HL-60 (cell line): ENCODE data around the gene TRIM63.
"Not testable (repeated sequence)": the region's sequence is repeated elsewhere in the genome, so short reads cannot be mapped to it uniquely, and the experiment has no call there.

Experiments used
- DNase-seq, 2 experiments: peaks; one replicate each; pipeline ENCODE4 v3.0.0-alpha.2; 2010 to 2020; ENCODE audit warnings: low read depth in 1 of 2, low spot score in 1 of 2
- H3K27ac ChIP-seq: fragments of 250-450 bp; sonication (Bioruptor Pico); replicated peaks from 2 replicates; pipeline ENCODE4 v1.5.1; 2020; ENCODE audit warnings: mild to moderate bottlenecking, moderate library complexity
- H3K27me3 ChIP-seq: fragments of 250-450 bp; sonication (Bioruptor Pico); 2 replicates; pipeline ENCODE4 v1.5.1; 2021; ENCODE audit warnings: mild to moderate bottlenecking, moderate library complexity; ENCODE audit not compliant: insufficient read depth, poor library complexity, severe bottlenecking
- H3K4me3 ChIP-seq: replicated peaks from 2 replicates; pipeline ENCODE4 v1.5.1; 2011; ENCODE audit warnings: mild to moderate bottlenecking, control low read depth, low read length; ENCODE audit not compliant: insufficient read depth
- GABPA ChIP-seq: IDR thresholded peaks from 2 replicates; pipeline ENCODE4 v1.6.1; 2012; ENCODE audit warnings: low read depth
- POLR2AphosphoS5 ChIP-seq: IDR thresholded peaks from 2 replicates; pipeline ENCODE4 v1.6.1; 2012; ENCODE audit warnings: low read depth
- SPI1 ChIP-seq: IDR thresholded peaks from 2 replicates; pipeline ENCODE4 v1.6.1; 2012; ENCODE audit warnings: low read depth, mild to moderate bottlenecking, borderline replicate concordance
- TF ChIP-seq, protein P1 (sequence below): IDR thresholded peaks from 2 replicates; pipeline ENCODE4 v1.6.1; 2012; ENCODE audit warnings: low read depth; ENCODE audit not compliant: insufficient replicate concordance
- TF ChIP-seq, protein P2 (sequence below): IDR thresholded peaks from one replicate; pipeline ENCODE4 v1.5.1; 2011; ENCODE audit warnings: low read length, control low read depth, inconsistent platforms; ENCODE audit not compliant: insufficient read depth

TRIM63 gene

DNA sequence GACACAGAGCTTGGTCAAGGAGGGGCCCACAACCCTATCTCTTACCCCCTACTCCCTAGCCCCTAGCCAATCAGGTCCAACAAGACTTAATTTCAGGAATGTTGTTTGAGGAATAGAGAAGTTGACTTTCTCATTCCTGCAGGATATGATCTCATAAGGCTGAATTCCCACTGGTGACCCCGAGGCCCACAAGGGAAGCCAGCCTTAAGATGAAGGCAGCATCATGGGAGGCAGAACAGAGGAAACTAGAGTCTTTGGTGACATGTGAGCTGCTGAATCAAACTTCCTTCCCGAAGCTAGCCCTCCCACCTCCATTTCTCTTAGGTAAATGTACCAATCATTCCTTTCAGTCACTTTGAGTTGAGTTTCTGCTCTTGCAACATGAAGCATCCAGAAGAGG lies 35.1 kb upstream of the TRIM63 start:
- Histone ChIP-seq H3K27me3 (no peaks in the 10 kb centered on the region), H3K4me3 (no peak overlapping the region), H3K27ac (no peak overlapping the region)
- TF ChIP-seq SPI1 (no peak), GABPA (no peak), POLR2AphosphoS5 (no peak)
- TF ChIP-seq, protein P1, sequence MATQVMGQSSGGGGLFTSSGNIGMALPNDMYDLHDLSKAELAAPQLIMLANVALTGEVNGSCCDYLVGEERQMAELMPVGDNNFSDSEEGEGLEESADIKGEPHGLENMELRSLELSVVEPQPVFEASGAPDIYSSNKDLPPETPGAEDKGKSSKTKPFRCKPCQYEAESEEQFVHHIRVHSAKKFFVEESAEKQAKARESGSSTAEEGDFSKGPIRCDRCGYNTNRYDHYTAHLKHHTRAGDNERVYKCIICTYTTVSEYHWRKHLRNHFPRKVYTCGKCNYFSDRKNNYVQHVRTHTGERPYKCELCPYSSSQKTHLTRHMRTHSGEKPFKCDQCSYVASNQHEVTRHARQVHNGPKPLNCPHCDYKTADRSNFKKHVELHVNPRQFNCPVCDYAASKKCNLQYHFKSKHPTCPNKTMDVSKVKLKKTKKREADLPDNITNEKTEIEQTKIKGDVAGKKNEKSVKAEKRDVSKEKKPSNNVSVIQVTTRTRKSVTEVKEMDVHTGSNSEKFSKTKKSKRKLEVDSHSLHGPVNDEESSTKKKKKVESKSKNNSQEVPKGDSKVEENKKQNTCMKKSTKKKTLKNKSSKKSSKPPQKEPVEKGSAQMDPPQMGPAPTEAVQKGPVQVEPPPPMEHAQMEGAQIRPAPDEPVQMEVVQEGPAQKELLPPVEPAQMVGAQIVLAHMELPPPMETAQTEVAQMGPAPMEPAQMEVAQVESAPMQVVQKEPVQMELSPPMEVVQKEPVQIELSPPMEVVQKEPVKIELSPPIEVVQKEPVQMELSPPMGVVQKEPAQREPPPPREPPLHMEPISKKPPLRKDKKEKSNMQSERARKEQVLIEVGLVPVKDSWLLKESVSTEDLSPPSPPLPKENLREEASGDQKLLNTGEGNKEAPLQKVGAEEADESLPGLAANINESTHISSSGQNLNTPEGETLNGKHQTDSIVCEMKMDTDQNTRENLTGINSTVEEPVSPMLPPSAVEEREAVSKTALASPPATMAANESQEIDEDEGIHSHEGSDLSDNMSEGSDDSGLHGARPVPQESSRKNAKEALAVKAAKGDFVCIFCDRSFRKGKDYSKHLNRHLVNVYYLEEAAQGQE = no peak
- TF ChIP-seq, protein P2, sequence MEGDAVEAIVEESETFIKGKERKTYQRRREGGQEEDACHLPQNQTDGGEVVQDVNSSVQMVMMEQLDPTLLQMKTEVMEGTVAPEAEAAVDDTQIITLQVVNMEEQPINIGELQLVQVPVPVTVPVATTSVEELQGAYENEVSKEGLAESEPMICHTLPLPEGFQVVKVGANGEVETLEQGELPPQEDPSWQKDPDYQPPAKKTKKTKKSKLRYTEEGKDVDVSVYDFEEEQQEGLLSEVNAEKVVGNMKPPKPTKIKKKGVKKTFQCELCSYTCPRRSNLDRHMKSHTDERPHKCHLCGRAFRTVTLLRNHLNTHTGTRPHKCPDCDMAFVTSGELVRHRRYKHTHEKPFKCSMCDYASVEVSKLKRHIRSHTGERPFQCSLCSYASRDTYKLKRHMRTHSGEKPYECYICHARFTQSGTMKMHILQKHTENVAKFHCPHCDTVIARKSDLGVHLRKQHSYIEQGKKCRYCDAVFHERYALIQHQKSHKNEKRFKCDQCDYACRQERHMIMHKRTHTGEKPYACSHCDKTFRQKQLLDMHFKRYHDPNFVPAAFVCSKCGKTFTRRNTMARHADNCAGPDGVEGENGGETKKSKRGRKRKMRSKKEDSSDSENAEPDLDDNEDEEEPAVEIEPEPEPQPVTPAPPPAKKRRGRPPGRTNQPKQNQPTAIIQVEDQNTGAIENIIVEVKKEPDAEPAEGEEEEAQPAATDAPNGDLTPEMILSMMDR = no peak
- DNase-seq = no peak

DNA sequence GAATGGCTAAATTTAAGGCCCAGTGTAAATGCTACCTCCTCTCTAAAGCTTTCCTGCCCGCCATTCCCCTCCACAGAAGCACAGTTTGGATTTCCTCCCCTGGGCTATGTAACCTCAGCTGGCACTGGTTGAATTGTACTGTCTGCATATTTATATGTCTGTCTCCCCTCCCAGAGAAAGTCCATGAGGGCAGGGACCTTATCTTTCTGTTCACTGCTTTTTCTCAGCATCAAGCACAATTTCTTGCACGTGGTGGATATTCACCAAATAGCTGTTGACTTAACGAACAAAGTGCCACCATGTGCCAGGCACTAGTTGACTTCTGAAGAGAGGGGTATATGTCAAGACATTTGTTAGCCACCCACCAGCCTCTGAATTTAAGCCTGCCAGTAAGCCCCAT lies 34.7 kb upstream of the TRIM63 start:
- no peak for DNase-seq
- no peak overlapping the region for H3K4me3 ChIP-seq
- TF ChIP-seq, protein P2 = no peak
- TF ChIP-seq SPI1 (no peak), POLR2AphosphoS5 (no peak), GABPA (no peak)
- TF ChIP-seq, protein P1 = no peak
- H3K27ac ChIP-seq = no peak overlapping the region
- H3K27me3 ChIP-seq = no peaks in the 10 kb centered on the region

DNA sequence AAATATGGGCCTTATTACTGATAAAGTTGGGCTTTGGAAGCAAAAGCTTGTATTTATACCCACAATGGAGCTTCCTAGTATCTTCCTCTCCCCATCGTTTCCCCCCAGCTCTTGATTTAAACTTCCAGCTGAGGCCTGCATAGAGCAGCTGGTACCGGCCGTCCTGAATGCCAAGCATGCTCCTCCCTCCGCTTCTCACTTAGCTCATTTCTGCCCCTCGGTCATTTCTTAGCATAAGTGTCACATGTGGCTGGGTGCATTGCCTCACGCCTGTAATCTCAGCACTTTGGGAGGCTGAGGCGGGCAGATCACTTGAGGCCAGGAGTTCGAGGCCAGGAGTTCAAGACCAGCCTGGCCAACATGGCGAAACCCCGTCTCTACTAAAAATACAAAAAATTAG lies 32.8 kb upstream of the TRIM63 start:
- not testable (repeated sequence) for H3K27me3 ChIP-seq, H3K27ac ChIP-seq, H3K4me3 ChIP-seq, DNase-seq

DNA sequence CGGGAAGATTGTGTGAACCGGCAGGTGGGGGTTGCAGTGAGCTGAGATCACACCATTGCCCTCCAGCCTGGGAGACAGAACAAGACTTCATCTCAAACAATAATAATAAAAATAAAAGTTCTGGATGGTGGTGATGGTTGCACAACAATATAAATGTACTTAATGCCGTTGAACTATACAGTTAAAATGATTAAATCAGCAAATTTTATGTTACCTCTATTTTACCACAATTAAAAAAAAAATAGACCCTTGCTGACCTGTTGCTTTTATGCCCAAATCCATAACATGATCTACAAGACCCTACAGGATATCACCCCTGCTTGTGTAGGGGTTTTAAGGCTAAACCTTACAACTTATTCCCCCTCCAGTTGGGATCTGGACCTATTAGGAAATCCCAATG lies 32.4 kb upstream of the TRIM63 start:
- H3K4me3 ChIP-seq = no peak overlapping the region
- TF ChIP-seq, protein P2 = no peak
- TF ChIP-seq SPI1 (no peak), GABPA (no peak), POLR2AphosphoS5 (no peak)
- TF ChIP-seq, protein P1 = no peak
- no peaks in the 10 kb centered on the region for H3K27me3 ChIP-seq
- no peak for DNase-seq
- no peak overlapping the region for H3K27ac ChIP-seq
